Stimulated activated CD4-positive, alpha-beta T cell treated with anti-CD3 and anti-CD28 coated beads, Interleukin-12 subunit alpha, Interleukin-12 subunit beta, amount 100 ng/mL, for 48 hours (primary cell): ENCODE data around the gene KCNMA1.

Experiments used
- DNase-seq, 3 donors: peaks; one replicate each; pipeline ENCODE4 v3.0.0-alpha.2; 2020; ENCODE audit warnings: low read depth in 2 of 3, low spot score in 1 of 3

Gene KCNMA1

DNA sequence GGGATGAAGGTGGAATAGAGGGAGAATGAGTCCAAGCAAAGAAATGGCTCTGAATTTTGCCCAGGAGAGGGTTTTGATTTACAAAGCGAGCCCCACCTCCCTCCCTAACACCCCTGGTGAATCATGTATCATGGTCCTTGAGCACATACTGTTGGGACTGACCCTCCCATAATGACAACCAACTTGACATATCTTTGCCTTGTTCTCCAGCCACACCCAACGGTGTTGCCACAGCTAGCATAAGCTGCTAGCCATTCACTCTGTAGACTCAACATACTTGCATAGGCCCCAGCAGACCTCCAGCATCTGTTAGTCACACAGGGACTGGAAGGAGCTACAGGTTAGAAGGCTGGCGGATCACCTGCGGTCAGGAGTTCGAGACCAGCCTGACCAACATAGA, 538.5 kb downstream of the KCNMA1 start:
- no peak for DNase-seq

DNA sequence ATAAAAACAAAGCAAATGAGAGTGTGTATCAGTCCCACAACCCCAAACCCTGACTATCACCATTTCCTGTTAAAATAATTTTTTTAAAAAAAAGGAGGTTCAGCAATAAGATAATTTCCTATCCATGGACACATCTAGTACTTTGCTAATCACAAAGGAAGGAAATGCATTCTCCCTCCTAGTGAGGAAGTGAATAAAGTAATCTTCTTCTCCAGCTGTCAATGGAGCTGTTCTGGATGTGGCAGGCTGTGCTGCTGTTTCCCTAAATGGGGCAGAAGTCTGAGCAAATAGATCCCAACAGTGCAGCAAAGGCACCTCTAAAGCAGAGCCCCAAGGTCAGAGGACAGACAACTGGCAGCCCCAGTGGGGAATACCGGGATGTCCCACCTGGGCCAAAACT, 540.0 kb downstream of the KCNMA1 start:
- no peak for DNase-seq

DNA sequence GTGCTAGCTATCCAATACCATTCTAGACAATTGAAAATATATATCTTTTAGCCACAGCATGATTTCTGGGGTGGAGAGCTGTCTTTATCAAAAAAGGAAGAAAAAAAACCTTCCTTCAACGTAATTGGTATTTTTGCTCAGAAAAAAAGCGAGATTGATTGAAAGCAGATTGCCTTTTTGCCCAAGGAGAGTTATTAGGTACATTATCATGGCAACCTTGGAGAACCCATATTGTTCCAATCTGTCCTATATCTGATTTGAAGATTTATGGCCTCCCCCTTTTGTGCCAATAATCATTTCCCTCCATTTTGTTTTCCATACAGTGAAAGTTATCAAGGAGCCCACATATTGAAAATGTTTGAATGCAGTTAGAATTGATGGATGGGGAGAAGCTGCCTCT, 544.5 kb downstream of the KCNMA1 start:
- DNase-seq, result no peak

DNA sequence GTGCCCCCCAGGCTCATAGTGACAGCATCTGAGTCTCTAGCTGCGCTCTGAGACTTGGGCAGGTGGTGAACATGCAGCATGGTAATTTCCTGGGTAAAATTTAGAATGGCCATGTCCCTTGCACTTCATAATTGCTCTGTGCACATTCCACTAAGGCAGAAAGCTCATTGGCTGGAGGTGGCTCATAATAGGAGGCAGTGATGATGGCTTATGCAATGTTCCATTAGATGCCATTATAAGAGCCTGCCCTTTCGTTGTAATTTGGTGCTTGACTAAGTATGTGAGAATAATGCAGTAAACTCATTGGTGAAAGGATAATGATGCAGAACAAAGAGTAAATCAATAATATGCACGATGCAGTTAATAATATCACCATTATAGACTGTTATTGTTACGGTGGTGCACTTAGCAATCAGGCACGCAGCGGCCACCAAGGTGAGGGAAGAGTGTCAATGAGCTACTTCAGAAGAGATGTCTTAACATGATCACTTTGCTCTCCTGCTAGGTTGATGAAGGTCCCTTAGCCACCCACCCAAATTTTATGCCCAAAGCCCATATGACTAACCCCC, 545.9 kb downstream of the KCNMA1 start:
- no peak for DNase-seq

DNA sequence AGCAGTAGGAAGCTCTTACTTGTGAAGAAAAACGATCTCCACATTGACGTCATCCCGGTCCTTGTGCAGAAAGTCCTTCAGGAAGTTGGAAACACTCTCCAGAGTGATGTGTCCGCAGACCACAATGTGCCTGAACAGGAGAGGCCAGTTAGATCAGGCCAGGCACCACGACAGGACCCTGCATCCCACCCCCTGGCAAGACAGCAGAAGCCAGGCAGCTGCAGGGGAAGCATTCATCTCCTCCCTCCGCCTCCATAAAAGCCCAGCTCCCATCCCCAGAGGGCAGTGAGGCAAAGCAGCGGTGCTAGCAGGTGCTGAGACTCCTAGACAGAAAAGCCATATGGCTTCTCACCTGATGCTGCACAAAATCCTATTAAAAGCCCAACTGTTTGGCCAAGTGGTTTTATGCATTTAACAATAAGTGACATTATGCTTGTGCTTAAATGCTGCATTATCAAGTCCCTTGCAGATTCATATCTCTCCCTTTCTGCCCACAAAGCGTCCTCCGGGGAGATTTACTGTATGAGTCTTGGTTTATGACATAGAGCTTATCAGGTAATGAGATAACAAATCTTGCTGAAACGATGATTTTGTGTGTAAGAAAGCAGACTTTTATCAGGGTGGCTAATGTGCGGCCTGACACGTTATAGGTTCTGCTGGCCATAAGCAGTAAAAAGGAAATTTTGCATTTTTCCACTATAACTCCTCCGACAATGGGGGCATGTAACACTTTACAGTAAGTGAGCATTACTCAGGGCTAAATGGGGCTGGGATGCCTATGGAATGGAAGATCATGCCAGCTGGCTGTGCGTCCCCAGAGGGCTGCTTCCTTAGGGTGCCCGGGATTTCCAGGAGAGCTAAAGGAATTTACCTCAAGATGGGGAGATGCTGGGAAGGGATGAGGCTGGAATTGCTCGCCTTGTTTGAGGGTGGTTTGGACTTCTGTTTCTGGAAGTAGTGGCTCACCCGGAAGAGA, 546.9 kb downstream of the KCNMA1 start:
- DNase-seq, result no peak

DNA sequence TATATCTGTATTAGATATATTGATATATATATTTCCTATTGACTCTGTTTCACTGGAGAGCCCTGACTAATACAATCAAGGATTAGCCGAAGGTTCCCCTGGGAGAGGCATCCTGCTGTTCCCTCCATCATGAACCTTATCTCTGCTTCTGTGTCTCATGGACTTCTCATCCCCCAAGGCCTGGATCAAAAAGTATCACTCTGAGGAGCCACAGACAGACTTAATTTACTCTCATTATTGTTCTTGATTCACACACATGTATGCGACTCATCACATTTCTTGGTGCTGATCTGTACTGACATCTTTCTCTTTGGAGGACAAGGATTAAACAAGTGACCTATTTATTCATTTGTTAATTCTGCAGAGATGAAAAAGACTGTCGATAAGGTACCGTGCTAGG, 550.2 kb downstream of the KCNMA1 start:
- no peak for DNase-seq

DNA sequence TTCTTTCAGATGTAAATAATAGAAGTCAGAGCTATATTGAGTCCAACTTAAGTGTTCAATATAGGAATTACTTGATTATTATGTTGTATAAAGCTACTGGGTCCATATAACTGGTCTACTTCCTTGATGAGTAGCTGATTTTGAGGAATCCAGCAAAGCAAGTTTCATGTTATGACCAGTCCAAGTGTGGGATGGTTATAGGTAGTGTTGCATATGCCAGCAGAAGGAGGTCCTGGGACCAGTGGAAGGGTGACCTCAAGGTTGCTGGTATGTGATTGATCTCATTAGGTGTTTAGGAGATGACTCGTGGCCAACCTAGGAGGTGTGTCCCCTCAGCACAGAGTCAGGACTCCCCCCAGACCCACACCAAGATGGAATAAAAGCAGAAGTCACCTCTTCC, 551.5 kb downstream of the KCNMA1 start:
- DNase-seq, result no peak

DNA sequence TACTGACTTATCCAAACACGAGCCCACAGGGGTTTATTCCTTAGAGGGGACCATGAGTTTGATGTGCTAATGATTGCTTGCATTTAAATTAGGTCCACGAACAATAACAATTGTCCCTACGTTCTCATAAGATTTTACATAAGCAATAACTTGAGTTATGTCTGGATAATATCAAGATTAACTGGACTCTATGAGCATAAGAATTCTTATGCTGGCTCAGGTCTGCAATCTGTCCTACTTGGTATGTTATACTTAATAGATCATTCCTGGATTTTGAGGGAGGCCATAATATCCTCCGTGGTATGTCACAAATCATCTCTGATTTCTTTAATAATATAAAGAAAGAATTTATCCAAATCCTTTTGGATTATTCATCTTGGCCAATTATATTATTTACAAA, 552.3 kb downstream of the KCNMA1 start:
- DNase-seq, result no peak

DNA sequence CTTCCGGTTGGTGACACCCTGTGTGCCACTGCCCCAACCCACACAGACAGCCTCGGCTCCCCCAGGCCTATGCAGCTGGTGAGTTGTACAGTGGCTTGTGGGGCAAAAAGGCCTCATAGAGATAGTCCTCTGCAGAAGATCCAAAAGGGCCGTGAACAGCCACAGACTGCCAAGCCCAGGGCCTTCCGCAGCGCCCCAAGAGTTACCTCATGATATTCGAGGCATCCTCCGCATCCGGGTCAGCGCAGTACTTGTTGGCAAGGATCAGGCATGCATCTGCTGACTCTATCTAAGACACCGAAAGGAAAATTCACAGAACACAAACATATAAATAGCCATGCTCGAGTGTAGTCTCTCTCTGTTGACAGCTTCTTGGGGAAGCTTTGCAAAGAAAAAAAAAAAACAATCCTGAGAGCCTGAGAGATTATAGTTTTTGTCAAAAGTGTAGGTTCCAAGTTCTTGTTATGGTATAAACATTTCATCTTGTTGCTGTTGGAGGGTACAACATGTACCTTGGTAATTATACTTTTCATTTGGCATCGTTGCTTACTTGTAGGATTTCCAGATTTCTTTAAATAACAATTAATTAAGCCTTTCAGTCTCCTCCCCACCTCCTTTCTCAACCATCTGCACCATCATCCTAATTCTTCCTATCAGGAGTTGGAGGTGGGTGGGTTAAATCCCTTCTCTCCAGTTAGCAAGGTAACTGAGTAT, 553.0 kb downstream of the KCNMA1 start:
- no peak for DNase-seq

DNA sequence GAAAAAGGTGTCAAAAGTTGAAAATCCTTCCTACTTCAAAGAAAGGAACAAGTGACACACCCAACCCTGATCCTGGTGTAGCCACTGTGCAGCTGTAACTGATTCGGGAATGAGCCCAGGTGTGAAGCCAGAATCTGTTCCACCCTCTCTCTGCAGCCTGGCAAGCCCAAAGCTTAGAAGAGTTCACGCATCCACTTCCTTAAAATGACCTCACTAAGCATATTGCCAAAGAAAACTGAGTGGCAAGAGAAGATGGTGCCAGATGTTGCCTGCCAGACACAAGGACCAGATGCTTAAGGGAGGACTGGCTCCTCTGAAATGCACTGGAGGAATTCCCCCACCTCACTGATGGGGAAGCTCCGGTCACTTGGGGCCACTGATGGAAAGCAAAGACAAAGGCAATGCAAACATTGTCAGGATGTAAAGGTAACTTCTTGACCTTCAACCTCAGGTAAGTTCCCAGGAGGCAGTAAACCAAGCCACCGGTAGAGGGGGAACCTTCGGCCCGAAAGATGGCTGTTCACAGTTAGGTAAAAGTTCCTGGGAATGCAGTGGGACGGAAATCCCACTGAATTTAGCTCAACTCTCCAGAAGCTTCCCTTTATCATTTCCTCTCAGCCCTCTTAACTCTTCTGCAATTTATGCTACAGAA, 554.9 kb downstream of the KCNMA1 start:
- DNase-seq, result no peak

DNA sequence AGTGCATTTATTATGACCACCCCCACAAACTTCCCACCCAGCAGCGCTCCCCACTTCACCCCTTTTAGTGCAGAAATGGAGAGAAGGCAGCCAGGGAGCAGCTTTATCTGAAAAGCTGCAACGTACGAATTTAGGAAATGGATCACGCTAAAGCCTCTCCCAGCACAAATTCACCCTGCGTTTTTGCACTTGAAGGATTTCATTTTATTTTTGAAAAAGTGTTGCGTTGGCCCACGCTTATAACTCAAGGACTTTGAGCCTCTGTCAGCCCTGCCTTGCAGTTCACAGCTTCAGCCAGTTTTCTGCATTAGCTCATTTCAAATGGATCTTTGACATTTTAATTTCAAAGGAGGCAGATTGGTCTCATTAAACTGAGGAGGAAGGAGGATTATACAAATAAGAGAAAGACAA, 556.1 kb downstream of the KCNMA1 start:
- no peak for DNase-seq

DNA sequence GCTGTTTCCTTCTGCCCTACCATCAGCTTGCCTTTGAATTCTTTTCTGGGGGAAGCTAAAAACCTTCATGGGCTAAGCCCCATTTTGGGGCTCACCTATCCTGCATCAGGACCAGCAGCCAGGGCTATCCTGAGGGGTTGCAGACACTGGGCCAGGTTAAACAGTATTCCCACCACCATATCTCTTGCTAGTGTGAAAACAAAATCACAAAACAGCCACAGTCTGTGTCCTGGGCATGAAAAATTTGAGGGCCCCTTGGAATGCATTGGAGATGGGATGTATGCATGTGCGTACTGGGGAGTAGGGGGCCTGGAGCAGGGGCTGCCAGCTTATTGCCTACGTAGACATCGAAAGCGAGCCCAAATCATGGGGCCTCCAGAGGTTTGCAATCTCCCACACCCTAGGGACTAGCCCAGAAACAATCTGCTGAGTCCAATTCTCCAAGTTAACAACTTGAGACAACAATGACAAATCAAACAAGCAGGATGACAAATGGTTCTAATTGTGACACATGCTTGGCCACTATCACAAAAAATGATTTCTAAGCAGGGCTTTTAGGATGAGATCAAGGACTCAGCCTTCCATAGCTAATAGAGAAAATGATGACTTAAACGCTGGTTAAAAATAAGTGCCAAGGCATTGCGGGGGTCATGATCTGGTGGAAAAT, 557.1 kb downstream of the KCNMA1 start:
- no peak for DNase-seq

DNA sequence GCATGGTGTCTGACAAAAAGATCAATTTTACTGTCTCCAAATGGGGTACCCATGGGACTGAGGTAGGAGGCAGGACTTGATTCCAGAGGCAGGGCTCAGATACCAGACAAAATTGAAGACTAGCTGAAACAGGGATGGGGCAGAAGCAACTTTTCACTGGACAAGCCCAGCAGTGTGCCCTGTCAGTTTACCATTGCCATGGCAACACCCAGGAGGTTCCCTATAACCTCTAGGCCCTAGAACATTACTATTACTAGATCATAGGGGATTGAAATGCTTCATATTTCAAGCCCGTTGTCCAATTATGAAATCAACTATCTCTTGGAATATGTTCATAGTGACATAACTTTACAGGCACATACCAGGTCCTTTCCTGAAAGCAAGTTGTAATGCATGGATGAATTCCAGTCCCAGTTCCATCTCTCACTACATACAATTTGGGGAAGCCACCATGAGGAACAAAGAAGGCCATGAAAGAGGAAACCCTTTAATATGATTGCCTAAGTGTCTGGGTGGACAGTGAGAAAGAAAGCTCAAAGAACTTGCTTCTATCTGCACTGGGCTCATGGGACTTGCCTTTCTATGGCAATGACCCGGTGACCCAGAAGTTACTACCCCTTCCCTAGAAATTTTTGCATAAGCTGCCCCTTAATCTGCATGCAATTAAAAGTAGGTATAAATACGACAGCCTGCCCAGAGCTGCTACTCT, 557.9 kb downstream of the KCNMA1 start:
- no peak for DNase-seq

DNA sequence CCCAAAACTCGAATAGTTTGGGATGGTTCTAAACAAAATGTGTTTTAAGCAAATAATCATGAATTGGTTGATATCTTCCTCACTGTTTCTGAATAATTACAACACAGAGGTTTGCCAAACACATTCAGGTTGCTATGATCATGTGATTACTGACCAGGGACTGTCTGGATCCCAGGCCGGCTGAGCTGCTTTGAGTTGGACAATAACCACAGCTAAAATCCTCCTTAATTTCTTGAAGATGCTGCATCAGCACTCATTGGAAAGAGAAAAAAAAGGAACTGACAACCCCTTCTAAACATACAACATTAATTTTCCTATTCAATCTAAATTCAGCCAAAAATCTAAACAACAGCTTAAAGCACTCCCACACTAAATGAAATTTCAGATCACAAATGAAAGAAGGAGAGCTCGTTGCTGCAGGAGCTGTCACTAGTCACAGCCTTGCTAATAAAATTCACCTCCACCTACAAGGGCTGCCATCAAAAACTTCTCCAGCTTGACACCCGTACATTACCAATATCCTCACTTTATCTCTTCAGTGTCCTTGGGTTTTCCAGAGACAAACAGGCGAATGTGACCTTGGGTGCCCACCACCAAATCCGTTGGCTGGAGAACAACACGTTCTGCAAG, 560.2 kb downstream of the KCNMA1 start:
- no peak for DNase-seq

DNA sequence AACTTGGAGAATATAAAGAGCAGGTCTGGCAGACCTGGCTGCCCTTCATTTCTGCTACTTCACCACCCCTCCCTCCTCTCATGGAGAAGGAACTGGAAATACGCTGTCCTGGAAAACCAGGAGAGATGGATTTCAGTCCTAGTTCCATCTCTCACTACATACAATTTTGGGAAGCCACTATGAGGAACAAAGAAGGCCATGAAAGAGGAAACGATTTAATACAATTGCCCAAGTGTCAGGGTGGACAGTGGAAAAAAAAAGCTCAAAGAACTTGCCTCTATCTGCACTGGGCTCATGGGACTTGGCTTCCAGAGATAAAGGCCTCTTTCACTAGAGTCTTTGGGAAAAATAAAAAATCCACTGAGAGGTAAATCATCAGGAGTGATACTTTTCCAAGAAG, 561.7 kb downstream of the KCNMA1 start:
- DNase-seq, result no peak

DNA sequence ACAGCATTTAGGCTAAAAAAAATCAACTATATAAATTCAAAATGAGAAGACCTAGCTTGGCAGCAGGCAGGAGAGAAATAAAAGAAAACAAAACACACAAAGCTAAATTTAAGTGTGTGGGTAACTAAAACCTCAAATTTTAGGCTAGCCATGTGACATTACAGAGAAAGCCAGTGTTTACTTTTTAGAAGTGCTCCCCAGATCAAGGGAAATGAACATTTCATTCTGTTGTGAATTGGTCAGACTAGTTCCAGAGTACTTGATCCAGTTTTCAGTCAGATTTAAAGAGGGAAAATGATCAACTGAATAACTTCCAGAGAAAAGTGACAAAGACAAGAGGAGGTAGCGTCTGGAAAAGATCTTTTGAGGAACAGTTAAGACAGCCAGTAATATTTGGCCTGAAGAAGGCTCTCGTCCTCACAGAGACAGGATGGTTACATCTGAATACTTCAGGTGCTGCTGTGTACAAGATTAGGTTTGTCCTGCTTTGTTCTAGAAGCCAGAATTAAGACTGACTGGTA, 563.4 kb downstream of the KCNMA1 start:
- no peak for DNase-seq

DNA sequence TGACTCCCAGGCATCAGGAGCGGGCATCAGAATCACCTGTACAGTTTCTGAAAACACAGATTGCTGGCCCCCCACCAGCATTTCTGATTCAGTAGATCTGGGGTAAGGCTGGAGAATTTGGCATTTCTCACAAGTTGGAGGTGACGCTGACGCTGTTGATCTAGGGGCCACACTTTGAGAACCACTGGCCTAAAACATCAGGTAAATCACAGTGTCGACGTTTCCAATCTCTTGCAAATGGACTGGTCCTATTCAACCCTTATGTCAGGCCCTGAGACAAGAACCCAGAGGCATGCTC, 564.0 kb downstream of the KCNMA1 start:
- no peak for DNase-seq

DNA sequence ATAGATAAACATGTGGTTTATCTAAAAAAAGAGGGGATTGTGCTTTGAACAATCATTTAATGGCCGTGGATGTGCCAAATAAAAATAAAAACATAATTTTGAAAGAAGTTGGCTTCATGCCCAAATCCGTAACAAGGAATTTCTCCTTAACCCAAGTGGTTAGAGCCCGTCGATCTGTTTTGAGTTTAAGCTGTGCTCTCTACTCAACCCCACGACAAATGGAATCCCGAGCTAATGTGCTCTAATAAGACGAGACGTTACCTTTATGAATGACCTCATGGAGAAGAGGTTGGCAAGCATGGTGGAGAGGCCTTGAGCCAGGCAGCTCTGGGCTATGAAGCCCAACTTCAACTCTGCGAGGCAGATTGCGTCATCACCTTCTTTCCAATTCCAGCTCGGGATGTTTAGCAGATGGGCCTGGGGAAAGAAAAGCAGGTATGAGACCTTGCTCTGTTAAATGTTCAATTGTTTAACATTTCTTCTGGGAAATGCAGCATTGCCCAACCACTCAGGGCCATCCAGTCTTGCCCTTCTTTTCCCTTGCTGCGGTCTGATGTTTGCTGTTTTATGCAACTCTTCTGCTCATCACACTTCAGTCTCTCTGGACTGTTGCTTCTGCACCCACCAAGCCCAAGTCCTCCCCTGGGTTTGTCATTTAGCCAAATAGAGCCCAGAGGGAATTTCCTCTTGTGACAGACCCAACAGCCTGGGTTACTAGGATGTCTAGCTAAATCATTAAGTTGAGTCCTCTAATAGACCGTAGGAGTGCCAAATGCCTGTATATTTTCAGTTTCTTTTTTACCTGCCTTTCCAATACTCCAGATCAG, 564.6 kb downstream of the KCNMA1 start:
- DNase-seq, result no peak

DNA sequence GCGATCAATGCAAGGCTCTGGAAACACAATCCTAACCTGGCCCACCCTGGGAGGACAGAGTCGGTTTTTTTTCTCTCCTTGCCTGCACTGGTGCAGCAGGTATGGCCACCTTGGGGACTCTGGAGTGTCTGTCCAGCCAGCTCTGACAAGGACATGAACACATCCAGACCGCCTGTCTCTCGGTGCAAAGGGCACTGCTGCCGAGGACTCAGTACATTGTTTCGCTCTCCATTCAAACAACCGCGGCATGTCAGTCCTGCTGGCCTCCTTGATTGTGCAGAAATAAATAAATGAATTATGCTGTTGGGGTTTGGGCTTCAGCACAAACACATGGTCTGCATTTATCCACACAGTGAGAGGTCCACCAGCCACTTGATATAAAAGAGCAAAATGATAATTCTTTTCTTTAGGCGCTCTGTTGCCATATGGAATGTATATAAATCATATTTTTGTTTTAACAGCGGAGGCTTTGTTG, 565.2 kb downstream of the KCNMA1 start:
- DNase-seq, result no peak
